ENCODE data around the gene SNAP47.

Gene SNAP47

GRCh38 chr1:227767401-227768124 is 32.3 kb downstream of the SNAP47 start:
- H3K27ac ChIP-seq, result no peak overlapping the region
- no peak for TF ChIP-seq CTCF (conservative IDR thresholded peaks at IDR 0.05)

- H3K27ac ChIP-seq, result no peak overlapping the region
- TF ChIP-seq CTCF (conservative IDR thresholded peaks at IDR 0.05), result no peak
These were observed 32.8 kb downstream of the SNAP47 start for GRCh38 chr1:227768125-227768439.

GRCh38 chr1:227768640-227769039 is 33.4 kb downstream of the SNAP47 start:
- TF ChIP-seq CTCF (conservative IDR thresholded peaks at IDR 0.05), result no peak
- H3K27ac ChIP-seq, result no peak overlapping the region

GRCh38 chr1:227769047-227769935 is 34.1 kb downstream of the SNAP47 start:
- TF ChIP-seq CTCF (conservative IDR thresholded peaks at IDR 0.05), result no peak
- H3K27ac ChIP-seq, result no peak overlapping the region

GRCh38 chr1:227769936-227770494 is 34.8 kb downstream of the SNAP47 start:
- TF ChIP-seq CTCF (conservative IDR thresholded peaks at IDR 0.05), result no peak
- H3K27ac ChIP-seq, result no peak overlapping the region

GRCh38 chr1:227770812-227771211 is 35.6 kb downstream of the SNAP47 start:
- H3K27ac ChIP-seq, result no peak overlapping the region
- TF ChIP-seq CTCF (conservative IDR thresholded peaks at IDR 0.05), result no peak

GRCh38 chr1:227771326-227771725 is 36.1 kb downstream of the SNAP47 start:
- no peak overlapping the region for H3K27ac ChIP-seq
- no peak for TF ChIP-seq CTCF (conservative IDR thresholded peaks at IDR 0.05)
